GM15510 (cell line): ENCODE results near the gene BACE2.

ENCODE experiments used
- POLR2A ChIP-seq: IDR thresholded peaks from 3 replicates; pipeline ENCODE4 v1.6.1; 2011; ENCODE audit warnings: borderline replicate concordance; ENCODE audit not compliant: insufficient read length; ENCODE audit errors: extremely low read depth

BACE2 gene

DNA sequence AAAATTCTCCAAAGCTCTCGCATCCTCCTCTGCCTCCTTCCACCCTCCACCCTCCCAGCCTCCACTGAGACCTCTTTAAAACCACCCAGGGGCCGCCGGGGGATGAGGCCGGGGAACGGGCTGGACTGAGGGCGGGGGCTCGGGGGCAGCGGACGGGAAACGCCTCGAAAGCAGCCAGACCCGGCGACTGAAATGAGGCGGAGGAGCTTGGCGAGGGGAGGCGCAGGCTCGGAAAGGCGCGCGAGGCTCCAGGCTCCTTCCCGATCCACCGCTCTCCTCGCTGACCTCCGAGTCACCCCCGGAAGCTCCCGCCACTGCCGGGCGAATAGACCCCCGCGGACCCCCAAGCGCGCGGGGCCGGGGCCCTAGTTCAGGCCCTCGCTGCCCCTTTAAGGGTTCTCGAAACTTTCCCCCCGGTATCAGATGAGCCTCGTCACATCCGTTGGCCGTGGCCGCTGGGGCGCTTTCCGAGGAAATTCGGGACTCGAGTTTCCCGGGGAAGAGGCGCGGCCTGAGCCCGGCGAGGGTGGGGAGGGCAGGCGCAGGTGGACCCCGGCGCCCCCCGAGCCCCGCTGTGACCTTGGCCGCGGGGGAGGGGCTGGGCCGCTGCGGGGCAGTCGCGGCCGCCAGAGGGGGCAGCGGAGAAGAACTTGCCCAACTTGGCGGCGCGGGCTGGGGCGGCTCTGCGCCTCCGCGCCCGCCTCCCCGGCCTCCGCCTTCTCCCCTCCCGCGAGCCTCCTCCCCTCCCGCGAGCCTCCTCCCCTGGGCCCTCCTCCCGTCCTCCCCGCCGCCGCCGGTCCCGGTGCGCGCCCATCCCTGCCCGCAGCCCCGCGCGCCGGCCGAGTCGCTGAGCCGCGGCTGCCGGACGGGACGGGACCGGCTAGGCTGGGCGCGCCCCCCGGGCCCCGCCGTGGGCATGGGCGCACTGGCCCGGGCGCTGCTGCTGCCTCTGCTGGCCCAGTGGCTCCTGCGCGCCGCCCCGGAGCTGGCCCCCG, at the start of gene BACE2:
TSS of gene BACE2 (plus strand) at position 813 of the 995 bp plus-strand sequence. CDS start at position 917, 104 bp downstream.
- TF ChIP-seq POLR2A = no peak

DNA sequence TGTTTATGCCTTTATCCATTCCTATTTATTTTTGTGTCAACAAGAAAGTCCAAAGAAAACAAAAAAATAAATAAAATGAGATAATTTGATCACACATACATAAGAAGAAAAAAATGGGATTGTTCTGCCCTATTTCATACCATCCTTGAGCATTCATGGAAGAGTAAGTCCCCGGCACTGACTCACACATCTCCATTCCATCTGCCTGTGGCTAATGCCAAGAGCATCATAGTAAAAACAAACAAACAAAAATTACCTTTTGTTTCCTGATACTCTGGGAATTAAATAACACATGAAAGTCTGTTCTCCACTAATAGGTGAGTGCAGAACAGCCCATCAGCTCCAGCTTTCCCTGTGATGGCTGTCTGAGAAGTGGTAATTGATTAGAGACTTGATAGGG, 48.1 kb upstream of the BACE2 start:
- TF ChIP-seq POLR2A = no peak

DNA sequence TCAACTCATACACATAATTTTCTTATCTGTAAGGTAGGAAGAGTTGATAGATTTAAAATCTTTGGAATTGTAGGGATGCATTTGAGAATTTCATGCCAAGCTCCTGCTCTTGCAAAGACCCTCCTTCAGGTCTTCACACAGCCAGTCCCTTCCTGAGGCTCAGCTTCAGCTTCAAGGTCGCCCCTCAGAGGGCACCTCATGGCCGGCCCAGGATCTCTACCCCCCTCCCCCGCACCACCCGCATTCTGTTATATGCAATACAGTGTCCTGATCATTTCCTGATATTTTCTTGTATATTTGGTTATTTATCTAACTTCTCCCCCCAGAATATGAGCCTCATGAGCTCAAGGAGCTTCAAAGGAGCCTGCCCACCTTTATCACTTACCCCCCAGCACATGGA, 47.0 kb upstream of the BACE2 start:
- TF ChIP-seq POLR2A = no peak

DNA sequence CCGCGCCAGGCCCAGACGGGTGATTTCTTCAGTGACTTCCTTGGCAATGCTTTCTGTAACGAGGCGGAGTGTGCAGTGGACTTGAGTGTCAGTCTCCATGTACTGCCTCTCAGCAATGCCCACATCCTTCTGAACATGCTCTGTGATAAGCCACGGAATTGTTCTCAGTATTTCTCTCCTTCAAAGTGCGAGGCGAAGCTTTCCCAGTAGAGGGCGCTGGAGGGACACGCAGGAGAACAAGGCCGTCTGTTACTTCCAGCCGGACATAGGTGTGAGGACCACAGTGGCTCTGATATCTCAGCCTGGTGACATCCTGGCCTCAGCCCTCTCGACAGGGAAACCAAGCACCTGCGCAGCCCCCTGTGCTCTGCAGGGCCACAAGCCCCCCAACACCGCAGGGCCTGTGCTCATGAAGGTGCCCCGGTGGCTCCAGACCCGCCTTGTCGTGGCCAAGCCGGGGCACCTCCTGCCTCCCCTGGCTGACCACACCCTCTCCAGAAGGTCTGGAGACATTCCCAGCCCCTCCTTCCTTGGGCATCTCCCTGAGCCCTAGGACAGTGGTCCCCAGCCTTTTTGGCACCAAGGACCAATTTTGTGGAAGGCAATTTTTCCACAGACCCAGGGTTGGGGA, 46.1 kb upstream of the BACE2 start:
- TF ChIP-seq POLR2A = no peak

DNA sequence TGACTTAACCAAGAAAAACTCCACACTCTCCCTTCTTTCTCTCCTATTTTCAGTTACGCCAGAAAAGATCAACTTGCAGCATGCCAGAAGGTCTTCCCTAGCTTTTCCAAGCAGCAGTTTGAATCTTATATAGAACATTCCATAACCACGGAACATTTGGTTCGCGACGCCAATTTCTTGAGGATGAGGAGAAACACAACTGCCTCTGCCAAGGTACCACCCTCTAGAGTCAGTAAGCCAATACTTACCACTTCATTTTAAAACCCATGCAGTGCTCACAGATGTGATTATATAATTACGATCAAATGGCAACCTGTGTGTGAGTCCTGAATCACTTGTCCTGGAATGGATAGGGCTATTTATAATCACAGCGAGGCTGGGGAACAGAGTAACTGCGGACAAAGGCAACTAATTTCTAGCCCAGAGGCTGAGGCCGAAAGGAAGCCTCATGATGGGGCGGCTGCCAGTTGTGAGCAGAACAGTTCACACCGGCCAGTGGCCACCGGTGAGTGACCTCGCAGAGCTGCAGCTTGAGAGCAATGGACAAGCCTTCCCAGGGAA, 43.2 kb upstream of the BACE2 start:
- TF ChIP-seq POLR2A = no peak

DNA sequence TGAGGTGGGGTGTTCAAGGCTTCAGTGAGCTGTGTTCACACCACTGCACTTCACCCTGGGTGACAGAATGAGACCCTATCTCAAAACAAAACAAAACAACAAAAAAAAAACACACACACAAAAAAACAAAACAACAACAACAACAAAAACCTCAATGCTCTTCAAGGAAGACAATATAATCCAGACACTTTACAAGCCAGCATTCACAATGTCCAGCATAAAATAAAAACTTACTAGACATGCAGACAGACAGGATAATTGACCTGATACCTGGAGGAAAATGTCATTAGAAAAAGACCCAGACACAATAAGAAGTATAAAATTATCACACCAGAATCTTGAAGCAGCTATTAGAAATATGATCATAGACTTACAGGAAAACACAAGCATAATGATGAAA, 39.0 kb upstream of the BACE2 start:
- no peak for TF ChIP-seq POLR2A

DNA sequence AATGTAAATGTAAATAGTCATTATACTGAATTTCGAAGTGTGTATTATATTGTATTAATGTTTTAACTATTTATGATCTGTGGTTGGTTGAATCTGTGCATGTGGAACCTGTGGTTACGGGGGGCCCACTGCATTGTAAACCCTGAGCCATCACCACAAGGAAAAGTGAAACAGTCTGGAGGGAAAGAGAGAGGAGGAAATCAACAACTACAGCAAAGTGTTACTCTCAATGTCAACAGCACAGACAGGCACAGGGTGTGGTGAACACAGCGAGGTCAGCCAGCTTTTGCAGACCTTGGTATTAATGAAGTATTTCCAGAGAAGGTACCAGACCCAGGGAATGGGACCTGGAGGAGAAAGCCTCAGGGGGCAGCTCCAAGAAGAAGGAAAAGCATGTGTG, 37.1 kb upstream of the BACE2 start:
- no peak for TF ChIP-seq POLR2A

DNA sequence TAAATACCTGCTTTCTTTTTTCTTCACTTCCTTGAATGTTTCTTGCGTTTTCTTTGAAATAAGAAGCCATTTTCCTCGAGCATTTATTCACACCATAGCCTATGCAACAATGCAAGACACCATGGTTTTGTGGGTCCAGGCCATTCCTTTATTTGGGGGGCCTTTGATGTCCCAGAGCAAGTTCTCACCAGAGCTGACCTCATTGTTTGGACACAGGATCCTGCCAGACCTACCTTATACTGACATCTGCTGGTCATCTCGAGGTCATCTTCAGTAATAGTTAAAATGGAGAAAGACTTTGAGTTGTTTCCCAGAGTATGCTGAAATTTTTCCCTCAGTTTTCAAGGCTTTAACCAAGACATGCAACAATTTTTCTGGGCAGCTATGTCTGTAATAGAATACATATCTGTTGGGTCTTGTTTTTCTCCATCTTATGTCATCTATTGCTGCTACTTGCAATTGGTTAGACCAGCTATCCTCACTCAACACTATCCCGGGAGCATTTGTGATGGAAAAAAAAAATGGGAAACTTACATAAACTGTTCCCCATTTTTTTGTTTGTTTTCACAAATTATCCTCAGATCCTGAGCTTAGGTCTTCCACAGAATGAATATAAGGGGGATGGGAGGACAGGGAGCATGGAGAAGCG, 34.0 kb upstream of the BACE2 start:
- no peak for TF ChIP-seq POLR2A

DNA sequence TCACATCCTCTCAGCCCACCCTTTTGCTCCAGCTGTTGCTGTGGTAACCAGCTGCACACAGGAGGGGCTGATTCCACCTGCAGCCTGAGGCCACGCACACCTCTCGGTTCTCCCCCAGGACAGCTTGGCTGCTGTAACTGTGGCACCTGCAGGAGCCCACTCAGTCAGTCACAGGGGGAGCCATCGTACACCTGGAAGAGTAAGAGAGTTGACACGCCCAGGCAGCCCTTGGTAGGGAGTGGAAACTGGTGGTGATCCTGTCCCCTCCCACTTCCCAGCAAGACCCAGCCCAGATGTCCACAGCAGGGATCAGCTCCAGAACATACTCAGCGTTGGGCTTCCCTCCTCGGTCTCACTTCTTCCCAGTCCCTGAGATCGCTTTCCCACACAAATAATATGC, 32.2 kb upstream of the BACE2 start:
- TF ChIP-seq POLR2A = no peak

DNA sequence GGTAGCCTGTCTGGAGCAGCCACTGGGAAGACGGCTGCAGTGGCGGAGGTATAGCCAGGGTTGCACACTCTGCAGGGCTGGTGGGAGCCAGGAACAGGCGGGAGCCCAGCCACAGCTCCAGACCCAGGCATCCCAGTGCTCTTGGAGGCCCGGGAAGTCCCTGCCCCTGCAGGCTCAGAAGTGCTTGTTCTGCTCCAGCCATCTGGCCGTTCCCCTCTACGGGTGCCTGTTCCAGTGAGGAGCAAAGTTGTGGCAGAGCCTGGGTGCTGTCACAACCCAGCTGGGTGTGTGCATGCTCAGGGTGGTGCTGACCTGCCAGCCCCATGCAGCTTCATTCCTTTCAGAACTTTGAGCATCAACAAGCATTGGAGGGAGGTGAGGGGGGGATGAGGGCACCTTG, 31.7 kb upstream of the BACE2 start:
- no peak for TF ChIP-seq POLR2A

DNA sequence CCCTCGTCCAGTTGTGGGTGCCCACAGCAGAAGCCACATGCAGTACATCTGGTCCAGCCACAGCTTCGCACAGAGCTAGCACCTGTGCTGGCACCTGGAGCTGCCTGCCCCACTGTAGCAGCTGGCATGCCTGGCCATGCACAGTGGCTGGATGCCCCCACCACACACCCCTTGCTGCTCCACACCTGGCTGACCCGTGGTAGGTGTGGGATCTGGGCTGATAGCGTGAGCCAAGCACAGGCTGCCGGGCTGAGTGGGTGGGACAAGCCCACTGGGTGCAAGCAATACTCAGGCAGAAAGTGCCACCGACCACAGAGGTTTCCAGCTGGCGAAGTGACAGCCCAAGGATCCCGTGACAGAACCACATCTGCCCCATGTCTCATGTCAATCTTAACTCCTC, 30.6 kb upstream of the BACE2 start:
- no peak for TF ChIP-seq POLR2A

DNA sequence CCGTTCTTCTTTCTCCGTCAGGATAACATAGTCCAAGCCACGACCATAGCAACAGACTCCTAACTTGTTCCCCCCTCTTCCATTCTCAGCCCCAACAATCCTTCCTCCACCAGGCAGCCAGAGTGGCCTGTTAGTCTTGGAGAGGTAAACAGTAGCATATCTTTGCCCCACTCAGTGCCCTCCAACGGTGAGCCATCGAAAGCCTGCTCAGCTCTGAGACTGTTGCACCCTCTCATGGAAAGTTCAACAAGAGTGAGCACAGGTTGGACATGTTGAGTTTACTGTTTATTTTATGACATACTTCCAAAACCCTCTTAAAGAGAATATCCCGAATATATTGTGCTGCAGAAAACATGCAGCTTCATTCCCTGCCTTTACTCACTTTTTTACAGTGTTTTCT, 30.1 kb upstream of the BACE2 start:
- no peak for TF ChIP-seq POLR2A

DNA sequence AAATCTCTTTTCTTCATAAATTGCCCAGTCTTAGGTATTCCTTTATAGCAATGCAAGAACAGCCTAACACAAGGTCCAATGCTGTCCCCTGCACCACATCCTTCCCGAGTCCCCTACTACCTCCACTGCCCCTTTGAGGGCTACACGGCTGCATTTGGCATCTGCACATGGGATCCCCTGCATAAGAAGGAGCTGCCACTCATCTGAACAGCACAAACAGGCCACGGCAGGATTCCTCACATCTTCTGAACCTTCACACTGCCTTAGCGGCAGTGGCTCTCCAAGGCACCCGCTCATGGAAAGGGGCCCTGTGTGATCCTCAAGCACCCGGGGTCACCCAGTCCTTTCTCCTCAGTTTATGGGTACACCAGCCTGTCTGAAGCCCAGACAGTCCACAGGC, 29.2 kb upstream of the BACE2 start:
- no peak for TF ChIP-seq POLR2A

DNA sequence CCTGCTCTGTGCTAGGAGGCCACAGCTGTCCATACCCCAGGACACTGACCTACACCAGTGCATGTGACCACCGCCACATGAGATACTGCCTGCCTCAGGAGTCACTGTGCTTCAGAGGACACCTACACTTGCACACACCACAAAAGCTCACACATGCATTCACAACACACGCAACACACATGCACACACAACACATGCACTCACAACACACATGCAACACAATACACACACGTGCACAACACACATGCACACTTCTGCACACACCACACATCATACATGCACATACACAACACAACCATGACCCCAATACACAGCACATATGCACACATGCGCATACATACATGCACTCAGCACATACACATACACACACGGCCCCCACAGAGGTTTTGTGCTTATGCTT, 28.7 kb upstream of the BACE2 start:
- TF ChIP-seq POLR2A = no peak

DNA sequence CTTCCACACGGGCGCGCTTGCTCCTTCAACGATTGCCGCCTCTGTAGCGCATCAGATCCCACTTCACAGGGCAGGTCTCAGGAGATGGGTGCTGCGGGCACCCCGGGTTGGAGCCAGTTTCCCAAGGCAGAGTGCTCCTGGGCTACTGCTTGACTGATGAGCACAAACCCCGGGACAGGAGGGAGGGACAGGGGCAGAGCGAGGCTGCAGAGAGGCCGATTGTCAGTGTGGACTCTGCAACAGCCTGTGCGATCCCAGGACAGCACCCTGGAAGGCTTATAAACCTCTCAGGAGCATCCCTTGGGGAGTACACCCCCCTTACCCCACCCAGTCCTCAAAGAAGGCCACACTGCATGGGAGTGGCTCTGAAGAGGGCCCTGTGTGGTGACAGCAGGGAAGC, 28.0 kb upstream of the BACE2 start:
- no peak for TF ChIP-seq POLR2A
